Progenitor cell of endocrine pancreas (in vitro differentiated cells): ENCODE data around the gene GALNT9. TPM values are rescaled to one million over a fixed set of nuclear protein-coding genes. Genes with fewer than 3 reads are reported as not detected.

ENCODE experiments used
- DNase-seq: peaks from one replicate; pipeline ENCODE4 v3.0.0; 2021; ENCODE audit warnings: low spot score; ENCODE audit not compliant: unreplicated experiment
- H3K27ac Mint-ChIP-seq: 2 replicates; pipeline ENCODE4 v1.8.0; 2021; ENCODE audit warnings: mild to moderate bottlenecking, moderate library complexity, mixed read lengths
- H3K27me3 Mint-ChIP-seq: 2 replicates; pipeline ENCODE4 v1.8.0; 2021; ENCODE audit warnings: mixed read lengths
- H3K36me3 Mint-ChIP-seq: 2 replicates; pipeline ENCODE4 v1.8.0; 2022; ENCODE audit warnings: mixed read lengths; ENCODE audit not compliant: insufficient read depth
- H3K4me1 Mint-ChIP-seq: 2 replicates; pipeline ENCODE4 v1.8.0; 2021; ENCODE audit warnings: low read depth, mixed read lengths
- H3K4me3 Mint-ChIP-seq: 2 replicates; pipeline ENCODE4 v1.8.0; 2021; ENCODE audit warnings: low read depth, mild to moderate bottlenecking, moderate library complexity, mixed read lengths
- H3K9me3 Mint-ChIP-seq: 2 replicates; pipeline ENCODE4 v1.8.0; 2021; ENCODE audit warnings: low read depth, mixed read lengths
- CTCF ChIP-seq: fragments of 200-600 bp; sonication (generic); IDR thresholded peaks from one replicate; pipeline ENCODE4 v1.5.0; 2021; ENCODE audit warnings: antibody characterized with exemption, mild to moderate bottlenecking; ENCODE audit not compliant: unreplicated experiment
- total RNA-seq: library from RNA; stranded (reverse); gene quantifications from 2 replicates; pipeline ENCODE4 v1.2.1, GENCODE V29; 2021

The GALNT9 gene
- total RNA-seq, 1 donor from 2014 or later, result 0.36 TPM

- Mint-ChIP-seq H3K27ac (no peak overlapping the region), H3K36me3 (no peaks in the 10 kb centered on the region), H3K4me1 (no peaks in the 10 kb centered on the region), H3K9me3 (peaks cover 4% of the 10 kb centered on the region), H3K4me3 (no peak overlapping the region), H3K27me3 (peaks cover 38% of the 10 kb centered on the region)
- TF ChIP-seq CTCF, result no peak
- DNase-seq, result no peak
These were observed 163.8 kb downstream of the GALNT9 start for GRCh38 chr12:132165584-132165983.

GRCh38 chr12:132164426-132164825, 165.0 kb downstream of the GALNT9 start:
- Mint-ChIP-seq H3K9me3 (peaks cover 4% of the 10 kb centered on the region), H3K4me1 (no peaks in the 10 kb centered on the region), H3K4me3 (no peak overlapping the region), H3K27ac (peak overlapping the region; percentile 85), H3K36me3 (no peaks in the 10 kb centered on the region), H3K27me3 (peaks cover 35% of the 10 kb centered on the region)
- DNase-seq, result no peak
- TF ChIP-seq CTCF, result no peak

- peak; percentile 48 for TF ChIP-seq CTCF
- Mint-ChIP-seq H3K27me3 (peaks cover 35% of the 10 kb centered on the region), H3K27ac (no peak overlapping the region), H3K4me3 (no peak overlapping the region), H3K9me3 (peaks cover 4% of the 10 kb centered on the region), H3K36me3 (no peaks in the 10 kb centered on the region), H3K4me1 (no peaks in the 10 kb centered on the region)
- no peak for DNase-seq
These were observed 165.5 kb downstream of the GALNT9 start for GRCh38 chr12:132163911-132164288.

- H3K27ac Mint-ChIP-seq, result no peak overlapping the region
- no peaks in the 10 kb centered on the region for H3K36me3 Mint-ChIP-seq
- H3K4me1 Mint-ChIP-seq, result no peaks in the 10 kb centered on the region
- peaks cover 4% of the 10 kb centered on the region for H3K9me3 Mint-ChIP-seq
- H3K4me3 Mint-ChIP-seq, result no peak overlapping the region
- no peak for DNase-seq
- no peak for TF ChIP-seq CTCF
- H3K27me3 Mint-ChIP-seq, result peaks cover 35% of the 10 kb centered on the region
These were observed 166.1 kb downstream of the GALNT9 start for GRCh38 chr12:132163041-132163910.

GRCh38 chr12:132162508-132163031, 166.8 kb downstream of the GALNT9 start:
- Mint-ChIP-seq H3K4me3 (no peak overlapping the region), H3K9me3 (peaks cover 4% of the 10 kb centered on the region), H3K27ac (no peak overlapping the region)

More at GRCh38 chr12:132162508-132163031, 166.8 kb downstream of the GALNT9 start:
- TF ChIP-seq CTCF, result no peak
- H3K36me3 Mint-ChIP-seq, result no peaks in the 10 kb centered on the region
- DNase-seq, result no peak
- H3K27me3 Mint-ChIP-seq, result peaks cover 31% of the 10 kb centered on the region
- no peaks in the 10 kb centered on the region for H3K4me1 Mint-ChIP-seq
